Karpas-422 (cell line): ENCODE measurements around the gene SSR4. TPM values are rescaled to one million over a fixed set of nuclear protein-coding genes. Genes with fewer than 3 reads are reported as not detected.
"Not testable (repeated sequence)": the region's sequence is repeated elsewhere in the genome, so short reads cannot be mapped to it uniquely, and the experiment has no call there.

Experiments used
- DNase-seq: peaks from one replicate; pipeline ENCODE4 v3.0.0-alpha.2; 2015
- H2AFZ ChIP-seq: fragments of 200-600 bp; sonication (generic); 2 replicates; pipeline ENCODE4 v1.6.1; 2014; ENCODE audit warnings: antibody characterized with exemption, low read length, mixed read lengths
- H3K27ac ChIP-seq: fragments of 200-600 bp; sonication (generic); 2 replicates; pipeline ENCODE4 v1.5.1; 2014; ENCODE audit warnings: mild to moderate bottlenecking, low read length, moderate library complexity
- H3K27me3 ChIP-seq: fragments of 200-600 bp; sonication (generic); 2 replicates; pipeline ENCODE4 v1.6.1; 2014; ENCODE audit warnings: low read length, mixed read lengths
- H3K36me3 ChIP-seq: fragments of 200-600 bp; sonication (generic); 2 replicates; pipeline ENCODE4 v1.6.1; 2014; ENCODE audit warnings: low read length, mixed read lengths; ENCODE audit not compliant: insufficient read depth
- H3K4me1 ChIP-seq: fragments of 200-600 bp; sonication (generic); 2 replicates; pipeline ENCODE4 v1.6.1; 2014; ENCODE audit warnings: mild to moderate bottlenecking, low read length, mixed read lengths
- H3K4me2 ChIP-seq: fragments of 200-600 bp; sonication (generic); 2 replicates; pipeline ENCODE4 v1.6.1; 2014; ENCODE audit warnings: low read length, low read depth, mild to moderate bottlenecking; ENCODE audit not compliant: poor library complexity, severe bottlenecking
- H3K4me3 ChIP-seq: fragments of 200-600 bp; sonication (generic); 2 replicates; pipeline ENCODE4 v1.5.1; 2014; ENCODE audit warnings: mild to moderate bottlenecking, antibody characterized with exemption, low read length, mixed read lengths
- H3K79me2 ChIP-seq: fragments of 200-600 bp; sonication (generic); 2 replicates; pipeline ENCODE4 v1.6.1; 2014; ENCODE audit warnings: mild to moderate bottlenecking, low read length, mixed read lengths
- H3K9ac ChIP-seq: fragments of 200-600 bp; sonication (generic); 2 replicates; pipeline ENCODE4 v1.6.0; 2014; ENCODE audit warnings: low read length
- H3K9me2 ChIP-seq: fragments of 200-600 bp; sonication (generic), shearing (Covaris generic); replicated peaks from 2 replicates; pipeline ENCODE4 v1.6.0; 2014; ENCODE audit warnings: mild to moderate bottlenecking, low read length, moderate library complexity; ENCODE audit not compliant: insufficient read depth
- H3K9me3 ChIP-seq: fragments of 300-700, 200-600 bp; sonication (generic); 2 replicates; pipeline ENCODE4 v1.6.1; 2014; ENCODE audit warnings: low read length, mixed read lengths
- H4K20me1 ChIP-seq: fragments of 200-600 bp; sonication (generic); 2 replicates; pipeline ENCODE4 v1.6.1; 2014; ENCODE audit warnings: mild to moderate bottlenecking, antibody characterized with exemption, low read length, low read depth; ENCODE audit not compliant: insufficient read depth
- total RNA-seq: library from RNA; depleted of rRNA; stranded (reverse); fragments of >200 nt; shearing (Covaris generic); gene quantifications from 2 replicates; pipeline ENCODE4 v1.2.3, GENCODE V29; 2014; ENCODE audit warnings: low replicate concordance

SSR4 gene
- total RNA-seq, 1 experiment from 2014 or later = 310 TPM

DNA sequence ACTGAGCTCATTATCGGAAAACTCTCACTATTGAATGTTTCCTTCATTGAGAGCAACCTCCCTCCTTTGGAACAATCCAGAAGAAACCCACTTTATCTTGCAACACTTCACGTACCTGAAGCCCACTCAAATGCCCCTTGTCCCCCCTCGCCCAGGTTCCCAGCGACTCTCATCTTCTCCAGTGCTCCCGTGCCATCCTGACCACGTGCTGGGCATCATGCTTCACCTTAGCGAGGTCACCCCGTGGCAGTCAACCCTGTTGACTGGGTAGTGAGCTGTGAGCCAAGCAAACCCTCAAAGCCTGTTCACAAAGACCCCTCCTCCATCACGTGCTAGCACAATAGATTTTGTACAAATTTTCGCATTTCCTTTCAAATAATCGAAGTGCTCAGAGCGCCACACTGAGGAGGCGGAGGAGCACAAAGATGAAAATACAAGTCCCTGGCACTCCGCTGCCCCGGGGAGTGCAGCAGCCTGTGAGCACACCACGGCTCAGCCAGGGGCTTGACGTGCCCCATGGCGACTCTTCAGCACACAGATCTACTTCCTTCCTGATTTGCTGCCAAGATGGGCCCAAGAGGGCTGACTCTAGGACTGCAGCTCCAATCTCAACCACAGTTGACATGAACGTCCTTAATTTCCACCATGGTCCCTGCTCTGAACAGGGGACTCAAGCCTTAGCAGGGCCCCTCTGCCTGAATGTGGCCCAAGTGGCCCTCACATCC lies 20.3 kb downstream of the SSR4 start:
- H3K4me3 ChIP-seq = no peak overlapping the region
- H3K36me3 ChIP-seq = no peaks in the 10 kb centered on the region
- H3K9me3 ChIP-seq = no peaks in the 10 kb centered on the region
- H4K20me1 ChIP-seq = no peaks in the 10 kb centered on the region
- DNase-seq = no peak
- no peaks in the 10 kb centered on the region for H3K79me2 ChIP-seq
- no peaks in the 10 kb centered on the region for H3K4me1 ChIP-seq
- H3K9ac ChIP-seq = no peak overlapping the region
- no peaks in the 10 kb centered on the region for H3K27me3 ChIP-seq
- H3K4me2 ChIP-seq = no peak overlapping the region
- no peak overlapping the region for H3K27ac ChIP-seq
- no peaks in the 10 kb centered on the region for H3K9me2 ChIP-seq
- no peak overlapping the region for H2AFZ ChIP-seq

DNA sequence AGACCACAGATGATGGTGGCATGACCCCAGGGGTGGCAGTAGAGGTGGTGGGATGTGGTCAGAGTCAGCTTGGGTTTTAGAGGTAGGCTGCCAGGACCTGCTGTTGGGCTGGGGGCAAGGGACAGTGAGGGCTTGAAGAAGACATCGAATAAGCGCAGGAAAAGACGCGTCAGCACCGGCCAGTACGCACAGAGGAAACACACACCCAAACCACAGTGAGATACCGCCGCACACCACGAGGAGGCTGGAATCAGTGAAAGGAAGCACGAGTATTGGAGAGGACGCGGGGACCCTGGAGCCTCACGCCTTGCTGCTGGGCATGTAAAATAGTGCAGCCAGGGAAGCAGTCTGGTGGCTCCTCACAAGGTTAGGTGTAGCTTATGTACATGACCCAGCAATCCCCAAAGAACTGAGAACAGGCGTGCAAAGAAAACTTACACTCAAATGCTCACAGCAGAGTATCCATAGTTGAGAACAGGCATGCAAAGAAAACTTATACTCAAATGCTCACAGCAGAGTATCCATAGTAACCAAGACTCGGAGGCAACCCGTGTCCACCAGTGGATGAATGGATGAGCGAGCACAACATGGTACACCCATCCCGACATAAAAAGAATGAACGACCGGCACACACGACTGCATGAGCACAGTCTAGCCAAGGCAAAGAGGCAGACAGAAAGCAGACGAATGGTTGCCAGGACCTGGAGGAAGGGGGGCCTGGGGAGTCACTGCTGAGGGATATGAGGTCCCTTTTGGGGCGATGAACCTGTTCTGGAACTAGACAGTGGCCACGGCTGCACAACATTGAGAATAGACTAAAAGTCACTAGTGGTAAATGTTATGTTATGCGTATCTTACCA lies 22.6 kb downstream of the SSR4 start:
- no peaks in the 10 kb centered on the region for H3K27me3 ChIP-seq
- H3K9me2 ChIP-seq = no peaks in the 10 kb centered on the region
- no peak for DNase-seq
- no peak overlapping the region for H3K9ac ChIP-seq
- H3K9me3 ChIP-seq = no peaks in the 10 kb centered on the region
- no peak overlapping the region for H2AFZ ChIP-seq
- no peak overlapping the region for H3K4me3 ChIP-seq
- no peak overlapping the region for H3K4me2 ChIP-seq
- no peaks in the 10 kb centered on the region for H3K4me1 ChIP-seq
- no peak overlapping the region for H3K27ac ChIP-seq
- no peaks in the 10 kb centered on the region for H3K79me2 ChIP-seq
- no peaks in the 10 kb centered on the region for H3K36me3 ChIP-seq
- H4K20me1 ChIP-seq = no peaks in the 10 kb centered on the region

DNA sequence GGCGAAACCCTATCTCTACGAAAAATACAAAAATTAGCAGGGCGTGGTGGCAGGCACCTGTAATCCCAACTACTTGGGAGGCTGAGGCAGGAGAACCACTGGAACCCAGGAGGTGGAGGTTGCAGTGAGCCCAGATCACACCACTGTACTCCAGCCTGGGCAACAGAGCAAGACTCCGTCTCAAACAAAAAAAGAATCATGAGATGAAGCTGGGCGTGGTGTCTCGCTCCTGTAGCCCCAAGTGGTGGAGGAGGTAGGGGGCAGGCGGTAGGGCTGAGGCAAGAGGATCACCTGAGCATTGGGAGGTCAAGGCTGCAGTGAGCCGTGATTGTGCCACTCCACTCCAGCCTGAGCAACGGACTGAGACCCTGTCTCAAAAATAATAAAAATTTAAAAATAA lies 23.6 kb downstream of the SSR4 start:
- not testable (repeated sequence) for H3K36me3 ChIP-seq, H3K27ac ChIP-seq, H3K9ac ChIP-seq, H3K9me3 ChIP-seq, H4K20me1 ChIP-seq, DNase-seq, H3K4me2 ChIP-seq, H3K9me2 ChIP-seq, H3K4me3 ChIP-seq, H3K79me2 ChIP-seq, H3K27me3 ChIP-seq, H2AFZ ChIP-seq, H3K4me1 ChIP-seq

DNA sequence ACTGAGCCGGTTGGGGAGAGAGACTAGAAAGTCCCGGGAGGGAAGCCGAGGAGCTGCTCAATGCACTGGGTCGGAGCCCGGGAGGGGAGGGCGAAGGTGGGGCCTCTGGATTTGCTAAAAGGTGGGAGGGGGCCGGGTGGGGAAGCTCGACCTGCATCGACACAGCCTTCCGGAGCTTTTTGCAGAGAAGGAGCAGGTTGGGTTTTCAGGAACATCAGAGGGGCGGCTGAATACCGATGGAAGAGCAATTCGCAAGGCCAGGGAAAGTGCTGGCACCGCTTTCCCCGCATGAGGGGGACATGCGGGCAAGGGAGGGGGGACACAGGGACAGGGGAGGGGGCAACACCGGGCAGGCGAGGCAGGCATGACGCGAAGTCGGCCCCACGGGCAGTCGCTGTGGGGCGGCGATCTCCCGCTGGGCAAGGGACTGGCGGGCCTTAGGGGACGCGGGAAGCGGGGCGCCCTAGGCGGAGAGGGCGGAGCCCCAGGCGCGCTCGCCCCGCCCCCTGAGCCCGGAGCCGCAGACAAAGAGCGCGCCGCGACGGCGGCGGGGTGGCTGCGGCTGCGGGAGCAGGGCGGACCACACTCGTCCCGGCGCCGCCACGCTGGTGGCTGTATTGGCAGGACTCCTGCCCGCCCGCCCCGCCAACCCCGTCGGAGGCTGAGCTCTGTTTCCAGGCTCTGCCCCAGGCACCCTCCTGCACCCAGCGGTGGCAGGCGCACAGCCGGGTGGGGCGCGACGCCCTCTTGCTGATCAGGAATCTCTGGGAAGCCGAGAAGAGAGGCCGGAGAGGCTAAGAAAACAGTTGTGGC lies 24.3 kb downstream of the SSR4 start:
- H3K4me2 ChIP-seq = no peak overlapping the region
- no peaks in the 10 kb centered on the region for H3K36me3 ChIP-seq
- no peaks in the 10 kb centered on the region for H3K4me1 ChIP-seq
- H3K9ac ChIP-seq = no peak overlapping the region
- no peak overlapping the region for H2AFZ ChIP-seq
- H3K27me3 ChIP-seq = no peaks in the 10 kb centered on the region
- H3K79me2 ChIP-seq = no peaks in the 10 kb centered on the region
- DNase-seq = no peak
- no peaks in the 10 kb centered on the region for H3K9me3 ChIP-seq
- H4K20me1 ChIP-seq = no peaks in the 10 kb centered on the region
- H3K9me2 ChIP-seq = no peaks in the 10 kb centered on the region
- no peak overlapping the region for H3K27ac ChIP-seq
- no peak overlapping the region for H3K4me3 ChIP-seq

DNA sequence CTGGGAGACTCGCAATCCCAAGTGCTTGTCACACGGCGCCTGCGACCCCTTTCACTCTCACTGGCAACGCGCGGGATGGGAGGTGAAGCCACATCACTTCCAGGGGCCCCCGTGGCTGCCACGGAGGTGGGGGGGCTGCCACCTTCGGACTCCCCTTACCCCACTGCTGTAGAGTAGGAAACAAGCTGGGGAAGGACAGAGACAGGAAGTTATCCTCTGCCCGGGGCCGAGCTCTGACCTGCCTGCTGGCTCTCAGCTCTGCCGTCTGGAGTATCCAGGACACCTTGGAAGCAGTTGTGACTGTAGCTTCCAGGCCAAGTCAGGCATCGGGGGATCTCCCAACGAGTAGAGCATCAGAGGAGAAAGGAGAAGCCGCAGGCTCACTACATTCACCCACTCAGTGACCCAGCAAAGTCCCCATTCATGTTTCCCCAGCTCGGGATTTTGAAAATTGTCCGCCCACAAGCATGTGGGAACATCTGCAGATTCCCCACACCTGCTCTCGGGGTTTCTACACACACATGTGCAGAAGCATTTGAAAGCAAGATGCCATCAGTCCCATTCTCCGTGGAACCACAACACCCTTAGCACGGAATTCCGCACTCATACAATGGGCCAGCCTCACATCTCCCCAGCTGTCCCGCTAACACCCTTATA lies 25.0 kb downstream of the SSR4 start:
- Histone ChIP-seq H3K9me2 (no peaks in the 10 kb centered on the region), H3K9me3 (no peaks in the 10 kb centered on the region), H3K27ac (no peak overlapping the region), H2AFZ (no peak overlapping the region), H3K4me1 (no peaks in the 10 kb centered on the region), H3K79me2 (no peaks in the 10 kb centered on the region), H3K4me2 (no peak overlapping the region), H3K9ac (no peak overlapping the region), H3K36me3 (no peaks in the 10 kb centered on the region), H3K4me3 (no peak overlapping the region), H3K27me3 (no peaks in the 10 kb centered on the region), H4K20me1 (no peaks in the 10 kb centered on the region)
- no peak for DNase-seq

DNA sequence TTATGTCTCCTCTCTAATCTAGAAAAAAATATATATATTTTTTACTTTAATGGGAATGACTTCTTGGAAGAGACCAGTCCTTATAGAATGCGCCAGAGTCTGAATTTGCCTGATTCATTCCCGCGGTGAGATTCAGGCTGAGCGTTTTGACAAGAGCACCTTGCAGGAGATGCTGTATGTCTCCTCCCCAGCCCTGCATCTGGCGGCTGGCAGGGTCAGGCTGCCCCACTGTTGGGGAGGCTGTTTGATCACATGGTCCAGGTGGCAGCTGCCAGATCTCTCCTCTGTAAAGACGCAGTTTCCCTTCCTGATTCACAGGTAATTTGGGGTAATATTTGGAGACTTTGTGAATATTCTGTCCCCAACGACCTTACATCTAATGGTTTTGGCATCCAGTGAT lies 26.1 kb downstream of the SSR4 start:
- Histone ChIP-seq H3K9me2 (no peaks in the 10 kb centered on the region), H2AFZ (no peak overlapping the region), H3K27ac (no peak overlapping the region), H3K36me3 (no peaks in the 10 kb centered on the region), H3K27me3 (no peaks in the 10 kb centered on the region), H4K20me1 (no peaks in the 10 kb centered on the region), H3K4me2 (no peak overlapping the region), H3K9me3 (no peaks in the 10 kb centered on the region), H3K79me2 (no peaks in the 10 kb centered on the region), H3K4me1 (no peaks in the 10 kb centered on the region), H3K4me3 (no peak overlapping the region), H3K9ac (no peak overlapping the region)
- DNase-seq = no peak

DNA sequence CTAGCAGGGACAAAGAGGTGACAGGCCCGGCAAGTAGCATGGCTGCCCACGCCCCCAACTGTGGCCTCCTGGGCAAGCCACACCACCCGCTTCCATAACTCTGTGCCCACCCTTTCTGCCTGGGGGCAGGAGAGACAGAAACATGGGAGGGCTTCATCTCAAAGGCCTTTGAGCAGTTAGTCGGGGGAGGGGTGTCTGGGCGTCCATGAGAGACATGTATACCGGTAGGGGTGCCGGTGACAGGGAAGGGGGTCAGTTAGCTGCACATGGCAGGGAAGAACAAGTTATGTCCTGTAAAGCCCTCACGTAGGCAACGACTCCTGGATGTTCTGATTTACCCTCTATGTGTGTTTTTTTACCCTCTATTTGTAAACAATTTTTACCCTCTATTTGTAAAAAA lies 26.6 kb downstream of the SSR4 start:
- Histone ChIP-seq H4K20me1 (no peaks in the 10 kb centered on the region), H3K27ac (no peak overlapping the region), H2AFZ (no peak overlapping the region), H3K36me3 (no peaks in the 10 kb centered on the region), H3K9me3 (no peaks in the 10 kb centered on the region), H3K4me1 (no peaks in the 10 kb centered on the region), H3K9me2 (no peaks in the 10 kb centered on the region), H3K4me3 (no peak overlapping the region), H3K9ac (no peak overlapping the region), H3K79me2 (no peaks in the 10 kb centered on the region), H3K4me2 (no peak overlapping the region), H3K27me3 (no peaks in the 10 kb centered on the region)
- no peak for DNase-seq

DNA sequence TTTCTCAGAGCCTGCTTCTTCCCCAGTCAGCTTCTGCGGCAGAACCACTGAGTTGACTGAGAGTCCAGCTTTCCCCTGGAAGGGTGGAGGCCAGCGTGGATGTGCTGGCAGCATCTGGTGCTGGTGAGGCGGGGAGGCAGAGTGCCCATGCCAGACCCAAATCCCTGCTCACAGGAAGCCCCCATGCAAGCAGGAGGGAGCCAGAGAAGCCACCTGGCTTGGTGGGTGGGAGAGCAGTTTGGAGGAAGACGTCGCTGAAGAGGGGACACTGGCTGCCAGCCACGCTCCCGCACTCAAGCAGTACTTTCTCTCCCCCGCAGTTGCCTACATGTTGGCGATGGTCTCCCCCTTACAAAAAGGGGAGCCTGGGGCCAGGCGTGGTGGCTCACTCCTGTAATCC lies 29.9 kb downstream of the SSR4 start:
- H3K79me2 ChIP-seq = no peaks in the 10 kb centered on the region
- H3K4me2 ChIP-seq = no peak overlapping the region

More for the DNA sequence above, 29.9 kb downstream of the SSR4 start:
- Histone ChIP-seq H3K9me2 (no peaks in the 10 kb centered on the region), H2AFZ (no peak overlapping the region), H3K9ac (no peak overlapping the region), H3K4me3 (no peak overlapping the region), H3K27ac (no peak overlapping the region), H3K4me1 (no peaks in the 10 kb centered on the region), H4K20me1 (no peaks in the 10 kb centered on the region), H3K36me3 (no peaks in the 10 kb centered on the region), H3K9me3 (no peaks in the 10 kb centered on the region), H3K27me3 (no peaks in the 10 kb centered on the region)
- no peak for DNase-seq
